HG03196 (cell line): ENCODE measurements around the gene ABCC10.
"Not testable (repeated sequence)": the region's sequence is repeated elsewhere in the genome, so short reads cannot be mapped to it uniquely, and the experiment has no call there.

Source experiments
- ATAC-seq: cut with Tn5 transposase; IDR thresholded peaks from one replicate; pipeline ENCODE4 v1.9.1; 2021; ENCODE audit not compliant: unreplicated experiment

Gene ABCC10

GRCh38 chr6:43494321-43494720 lies 67.0 kb downstream of the ABCC10 start:
- ATAC-seq = no peak

GRCh38 chr6:43494766-43495165 lies 67.4 kb downstream of the ABCC10 start:
- ATAC-seq = no peak

GRCh38 chr6:43495409-43495941 lies 68.1 kb downstream of the ABCC10 start:
- ATAC-seq = no peak

GRCh38 chr6:43496370-43497128 lies 69.2 kb downstream of the ABCC10 start:
- no peak for ATAC-seq

- no peak for ATAC-seq
Measured at GRCh38 chr6:43497129-43497396, 69.7 kb downstream of the ABCC10 start.

GRCh38 chr6:43497689-43498088 lies 70.3 kb downstream of the ABCC10 start:
- ATAC-seq = no peak

GRCh38 chr6:43498291-43498690 lies 71.0 kb downstream of the ABCC10 start:
- ATAC-seq = not testable (repeated sequence)

GRCh38 chr6:43499028-43499815 lies 71.9 kb downstream of the ABCC10 start:
- ATAC-seq = no peak
